Measurements from ENCODE around the gene TMC5. TPM values are rescaled to one million over a fixed set of nuclear protein-coding genes. Genes with fewer than 3 reads are reported as not detected.

The TMC5 gene
- total and polyA plus RNA-seq, 2 of the 13 experiments (the other 11 are each of a cell fraction or from before 2014, with no cell fraction given) = 0.09 to 0.41 TPM

GRCh38 chr16:19523559-19524355 lies 106.1 kb downstream of the TMC5 start, which contains the start of gene CCP110 (continued):
- no peak for TF ChIP-seq REST (IDR thresholded peaks at IDR 0.05; ENCODE audit: borderline replicate concordance in 1 of 2, low read depth in 1 of 2, low read length in 2 of 2)
- TF ChIP-seq ZNF17 (CRISPR knock-in tag; IDR thresholded peaks at IDR 0.05) = no peak
- TF ChIP-seq ZNF234 (CRISPR knock-in tag; conservative IDR thresholded peaks at IDR 0.05) = no peak
- peak; percentile 53; the same call in 1 of the 2 replicates for TF ChIP-seq IRF1 (CRISPR knock-in tag; IDR thresholded peaks at IDR 0.05; ENCODE audit: low read depth)
- no peak for TF ChIP-seq ZNF24 (IDR thresholded peaks at IDR 0.05)
- TF ChIP-seq ZNF646 (CRISPR knock-in tag; IDR thresholded peaks at IDR 0.05) = no peak
- TF ChIP-seq CBX1 (IDR thresholded peaks at IDR 0.05; ENCODE audit: low read depth) = no peak
- peak; percentile 59; the same call in 1 of the 2 replicates for TF ChIP-seq NFKBIZ (CRISPR knock-in tag; IDR thresholded peaks at IDR 0.05)
- TF ChIP-seq ZNF44 (CRISPR knock-in tag; IDR thresholded peaks at IDR 0.05) = no peak; the same call in 1 of the 2 replicates
- no peak for TF ChIP-seq ZNF576 (CRISPR knock-in tag; IDR thresholded peaks at IDR 0.05)
- no peak for TF ChIP-seq SIX1 (CRISPR knock-in tag; IDR thresholded peaks at IDR 0.05; ENCODE audit: borderline replicate concordance)
- no peak for TF ChIP-seq BRD4 (CRISPR knock-in tag; IDR thresholded peaks at IDR 0.05)
- TF ChIP-seq MAF1 (CRISPR knock-in tag; IDR thresholded peaks at IDR 0.05; ENCODE audit: borderline replicate concordance) = no peak
- no peak for TF ChIP-seq HIC2 (CRISPR knock-in tag; IDR thresholded peaks at IDR 0.05; ENCODE audit: low read depth)
- TF ChIP-seq CREM (IDR thresholded peaks at IDR 0.05) = peak; percentile 100
- TF ChIP-seq CREM (CRISPR knock-in tag; IDR thresholded peaks at IDR 0.05) = peak; percentile 64; the same call in 1 of the 2 replicates
